Nephron (organoid): ENCODE results near the gene FPGS.
"Not testable (repeated sequence)": the region's sequence is repeated elsewhere in the genome, so short reads cannot be mapped to it uniquely, and the experiment has no call there.

ENCODE experiments used
- H3K27ac Mint-ChIP-seq, 3 experiments: 2 replicates each; pipeline ENCODE4 v1.8.0; 2020; ENCODE audit warnings: mixed read lengths in 3 of 3, mild to moderate bottlenecking in 2 of 3, moderate library complexity in 1 of 3
- H3K27me3 Mint-ChIP-seq: 2 replicates; pipeline ENCODE4 v1.8.0; 2021; ENCODE audit warnings: low read depth, mild to moderate bottlenecking, moderate library complexity, mixed read lengths
- H3K36me3 Mint-ChIP-seq: 2 replicates; pipeline ENCODE4 v1.8.0; 2020; ENCODE audit warnings: low read depth, mixed read lengths
- H3K4me1 Mint-ChIP-seq: 2 replicates; pipeline ENCODE4 v1.8.0; 2020; ENCODE audit warnings: mixed read lengths
- H3K4me3 Mint-ChIP-seq, 3 experiments: 2 replicates each; pipeline ENCODE4 v1.8.0; 2020; ENCODE audit warnings: mild to moderate bottlenecking in 3 of 3, mixed read lengths in 3 of 3, moderate library complexity in 2 of 3
- H3K9me3 Mint-ChIP-seq: 2 replicates; pipeline ENCODE4 v1.8.0; 2020; ENCODE audit warnings: mixed read lengths
- CTCF ChIP-seq, 3 experiments: fragments of 200-600 bp; sonication (generic); IDR thresholded peaks; one replicate each; pipeline ENCODE4 v1.5.0; 2021; ENCODE audit warnings: antibody characterized with exemption in 3 of 3; ENCODE audit not compliant: unreplicated experiment in 3 of 3

FPGS gene

GRCh38 chr9:127832248-127832647 is 29.6 kb downstream of the FPGS start:
- no peak for TF ChIP-seq CTCF (IDR thresholded peaks at IDR 0.05; ENCODE audit: unreplicated experiment in 3 of 3)
- H3K4me1 Mint-ChIP-seq = peaks cover 43% of the 10 kb centered on the region
- no peak overlapping the region for H3K4me3 Mint-ChIP-seq
- no peaks in the 10 kb centered on the region for H3K9me3 Mint-ChIP-seq
- H3K27me3 Mint-ChIP-seq = no peaks in the 10 kb centered on the region
- H3K27ac Mint-ChIP-seq = peak overlapping the region in 2 of 3 experiments; percentile 56 to 65
- H3K36me3 Mint-ChIP-seq = no peaks in the 10 kb centered on the region

GRCh38 chr9:127833555-127833954 is 30.9 kb downstream of the FPGS start:
- no peak for TF ChIP-seq CTCF (IDR thresholded peaks at IDR 0.05; ENCODE audit: unreplicated experiment in 3 of 3)
- Mint-ChIP-seq H3K36me3 (no peaks in the 10 kb centered on the region), H3K27me3 (no peaks in the 10 kb centered on the region), H3K9me3 (no peaks in the 10 kb centered on the region), H3K4me1 (peaks cover 44% of the 10 kb centered on the region), H3K4me3 (no peak overlapping the region), H3K27ac (peak overlapping the region in 1 of 3 experiments; percentile 22)

- H3K4me1 Mint-ChIP-seq = peaks cover 47% of the 10 kb centered on the region
- TF ChIP-seq CTCF (IDR thresholded peaks at IDR 0.05; ENCODE audit: unreplicated experiment in 3 of 3) = no peak
- peaks cover 3% of the 10 kb centered on the region for H3K27me3 Mint-ChIP-seq
- H3K27ac Mint-ChIP-seq = peak overlapping the region; percentile 64 to 82 (median 72)
- H3K36me3 Mint-ChIP-seq = no peaks in the 10 kb centered on the region
- peak overlapping the region in 2 of 3 experiments; percentile 23 to 25 for H3K4me3 Mint-ChIP-seq
- H3K9me3 Mint-ChIP-seq = no peaks in the 10 kb centered on the region
These were observed 33.4 kb downstream of the FPGS start for GRCh38 chr9:127835991-127836516.

- H3K4me3 Mint-ChIP-seq, H3K27me3 Mint-ChIP-seq, H3K36me3 Mint-ChIP-seq, H3K9me3 Mint-ChIP-seq: not testable (repeated sequence)
- H3K27ac Mint-ChIP-seq = peak overlapping the region; percentile 64 to 82 (median 72)
- peaks cover 49% of the 10 kb centered on the region for H3K4me1 Mint-ChIP-seq
These were observed 33.9 kb downstream of the FPGS start for GRCh38 chr9:127836561-127836960.

GRCh38 chr9:127837346-127837745 is 34.7 kb downstream of the FPGS start:
- H3K36me3 Mint-ChIP-seq = no peaks in the 10 kb centered on the region

GRCh38 chr9:127838375-127839078 is 35.8 kb downstream of the FPGS start:
- no peaks in the 10 kb centered on the region for H3K36me3 Mint-ChIP-seq
- no peak overlapping the region for H3K4me3 Mint-ChIP-seq
- H3K9me3 Mint-ChIP-seq = no peaks in the 10 kb centered on the region
- no peak for TF ChIP-seq CTCF (IDR thresholded peaks at IDR 0.05; ENCODE audit: unreplicated experiment in 3 of 3)
- H3K4me1 Mint-ChIP-seq = peaks cover 48% of the 10 kb centered on the region
- peak overlapping the region; percentile 71 to 81 (median 73) for H3K27ac Mint-ChIP-seq
- H3K27me3 Mint-ChIP-seq = peaks cover 3% of the 10 kb centered on the region

More at GRCh38 chr9:127837346-127837745, 34.7 kb downstream of the FPGS start:
- Mint-ChIP-seq H3K9me3 (no peaks in the 10 kb centered on the region), H3K27ac (peak overlapping the region; percentile 12 to 77 (median 73)), H3K27me3 (peaks cover 3% of the 10 kb centered on the region), H3K4me3 (no peak overlapping the region), H3K4me1 (peaks cover 49% of the 10 kb centered on the region)
- TF ChIP-seq CTCF (IDR thresholded peaks at IDR 0.05; ENCODE audit: unreplicated experiment in 3 of 3) = no peak
